HG02678 (cell line): ENCODE data around the gene RETREG1.

Source experiments
- ATAC-seq: cut with Tn5 transposase; IDR thresholded peaks from one replicate; pipeline ENCODE4 v1.9.1; 2021; ENCODE audit warnings: mild to moderate bottlenecking, moderate library complexity; ENCODE audit not compliant: unreplicated experiment

RETREG1 gene

DNA sequence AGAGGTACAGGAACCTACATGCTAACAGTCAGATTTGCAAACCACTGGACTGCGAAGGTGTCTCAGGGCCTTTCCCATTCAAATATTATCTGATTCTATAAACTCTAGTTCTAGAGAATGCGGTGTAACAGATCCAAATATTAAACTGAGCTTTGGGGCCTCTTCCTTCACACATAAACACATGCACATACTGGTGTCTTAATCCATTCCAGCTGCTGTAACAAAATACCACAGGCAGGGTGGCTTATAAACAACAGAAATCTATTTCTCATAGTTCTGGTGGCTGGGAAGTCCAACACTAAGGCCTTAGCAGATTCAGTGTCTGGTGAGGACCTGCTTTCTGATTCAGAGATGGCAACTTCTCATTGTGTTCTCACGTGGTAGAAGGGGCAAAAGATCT lies 30.2 kb downstream of the RETREG1 start:
- no peak for ATAC-seq

GRCh38 chr5:16585041-16585667 lies 31.6 kb downstream of the RETREG1 start:
- ATAC-seq, result peak; percentile 57

- ATAC-seq, result no peak
These were observed 34.7 kb downstream of the RETREG1 start for GRCh38 chr5:16582081-16582480.

DNA sequence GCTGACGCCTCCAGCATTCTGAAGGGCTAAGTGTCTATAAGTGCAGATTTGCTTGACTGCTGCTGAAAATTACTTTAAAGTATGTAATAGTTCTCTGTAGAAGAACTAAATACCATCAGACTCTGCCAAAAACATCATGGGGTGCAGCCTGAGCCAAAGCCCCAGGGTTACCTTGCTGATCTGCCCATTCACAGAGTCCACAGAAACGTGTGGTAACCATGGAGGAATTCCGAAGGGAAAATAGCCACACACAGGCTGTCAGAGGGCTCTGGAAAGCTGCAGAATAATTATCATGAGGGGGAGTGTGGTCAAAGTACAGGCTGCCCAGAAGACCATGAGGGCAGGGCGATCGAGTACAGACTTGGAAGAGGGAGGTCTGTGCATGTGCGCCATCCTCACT lies 36.4 kb downstream of the RETREG1 start:
- no peak for ATAC-seq

GRCh38 chr5:16579142-16579847 lies 37.5 kb downstream of the RETREG1 start:
- ATAC-seq, result no peak

- no peak for ATAC-seq
These were observed 38.3 kb downstream of the RETREG1 start for GRCh38 chr5:16578474-16578883.

GRCh38 chr5:16577677-16578076 lies 39.1 kb downstream of the RETREG1 start:
- no peak for ATAC-seq

DNA sequence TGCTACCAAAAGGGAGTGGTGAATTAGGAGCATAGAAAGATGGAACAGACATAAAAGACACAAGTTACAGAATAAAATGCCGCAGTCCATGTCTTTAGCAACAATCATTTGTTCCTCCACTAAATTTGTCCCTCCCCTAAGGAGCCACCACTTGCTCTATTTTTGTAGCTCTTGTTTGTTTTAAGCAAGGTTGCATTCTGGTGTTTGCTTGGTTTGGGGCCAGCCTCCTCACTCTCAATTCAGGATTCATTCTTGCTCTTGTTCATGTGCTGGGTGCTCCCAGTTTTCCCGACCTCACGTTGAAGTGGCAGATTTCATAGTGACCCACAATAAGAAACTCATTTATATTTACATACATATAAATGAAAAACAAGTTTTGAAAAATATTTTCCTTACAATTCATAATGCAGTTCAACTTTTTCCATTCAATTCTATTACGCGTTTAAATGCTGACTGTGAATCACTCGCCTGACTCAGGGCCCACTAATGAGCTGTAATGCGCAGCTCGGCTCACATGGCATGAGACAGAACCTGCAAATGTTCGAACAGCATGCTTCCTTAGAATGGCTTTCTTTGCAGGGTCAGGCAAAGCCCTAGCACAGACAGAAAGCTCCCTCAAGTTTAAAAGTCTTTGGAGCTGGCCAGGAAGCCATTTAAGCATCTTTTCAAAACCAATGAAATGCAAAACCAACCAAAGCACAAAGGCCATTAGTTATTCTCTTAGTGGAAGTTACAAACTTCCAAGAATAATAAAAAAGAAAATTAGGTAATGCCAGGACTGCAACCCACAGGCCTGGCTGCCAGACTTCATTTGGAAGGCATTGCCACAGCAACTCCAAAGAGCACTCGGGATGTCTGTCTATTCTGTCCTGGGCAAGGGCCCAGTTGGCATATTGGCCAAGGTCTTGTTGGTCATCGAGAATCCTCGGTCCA lies 41.7 kb downstream of the RETREG1 start:
- ATAC-seq, result no peak

DNA sequence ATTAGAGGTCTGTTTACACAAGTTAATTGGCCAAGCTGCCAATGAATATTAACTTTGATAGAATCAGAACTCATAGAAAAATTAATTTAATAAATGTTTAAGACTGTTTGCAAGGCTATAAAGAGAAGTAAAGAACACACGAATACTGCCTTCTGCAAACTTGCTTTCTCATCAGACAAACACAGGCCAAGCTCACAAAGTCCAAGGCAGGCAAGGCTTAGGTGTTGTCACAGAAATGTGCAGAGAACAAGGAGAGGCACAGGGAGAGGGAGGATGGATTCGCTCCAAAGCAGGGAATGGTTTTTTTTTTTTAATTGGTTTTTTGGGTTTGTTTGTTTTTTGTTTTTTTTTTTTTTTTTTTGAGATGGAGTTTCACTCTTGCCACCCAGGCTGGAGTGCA lies 43.4 kb downstream of the RETREG1 start:
- no peak for ATAC-seq

DNA sequence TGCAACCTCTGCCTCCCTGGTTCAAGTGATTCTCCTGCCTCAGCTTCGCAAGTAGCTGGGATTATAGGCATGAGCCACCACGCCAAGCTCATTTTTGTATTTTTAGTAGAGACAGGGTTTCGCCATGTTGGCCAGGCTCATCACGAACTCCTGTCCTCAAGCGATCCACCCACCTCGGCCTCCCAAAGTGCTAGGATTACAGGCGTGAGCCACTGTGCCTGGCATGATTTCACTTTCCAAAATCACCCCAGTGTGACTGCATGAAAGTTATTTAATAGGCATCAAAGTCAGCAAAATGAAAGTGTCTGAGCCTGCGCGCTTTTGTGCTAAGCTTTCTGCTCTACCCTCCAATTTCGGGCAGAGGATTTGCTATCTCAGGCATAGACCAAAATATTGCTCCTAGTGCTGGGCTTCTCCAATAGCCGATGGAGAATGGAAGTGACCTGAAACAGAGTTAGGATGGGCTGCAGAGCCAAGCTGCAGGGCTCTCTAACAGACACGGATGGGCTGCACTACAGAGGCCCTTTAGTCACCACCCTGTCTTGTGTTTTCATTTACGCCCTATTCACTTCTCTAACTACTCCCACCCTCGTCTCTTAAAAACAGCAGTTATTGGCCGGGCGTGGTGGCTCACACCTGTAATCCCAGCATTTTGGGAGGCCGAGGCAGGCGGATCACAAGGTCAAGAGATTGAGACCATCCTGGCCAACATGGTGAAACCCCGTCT lies 44.3 kb downstream of the RETREG1 start:
- ATAC-seq, result no peak

GRCh38 chr5:16571016-16571415 lies 45.8 kb downstream of the RETREG1 start:
- no peak for ATAC-seq

GRCh38 chr5:16570121-16570815 lies 46.5 kb downstream of the RETREG1 start:
- no peak for ATAC-seq

DNA sequence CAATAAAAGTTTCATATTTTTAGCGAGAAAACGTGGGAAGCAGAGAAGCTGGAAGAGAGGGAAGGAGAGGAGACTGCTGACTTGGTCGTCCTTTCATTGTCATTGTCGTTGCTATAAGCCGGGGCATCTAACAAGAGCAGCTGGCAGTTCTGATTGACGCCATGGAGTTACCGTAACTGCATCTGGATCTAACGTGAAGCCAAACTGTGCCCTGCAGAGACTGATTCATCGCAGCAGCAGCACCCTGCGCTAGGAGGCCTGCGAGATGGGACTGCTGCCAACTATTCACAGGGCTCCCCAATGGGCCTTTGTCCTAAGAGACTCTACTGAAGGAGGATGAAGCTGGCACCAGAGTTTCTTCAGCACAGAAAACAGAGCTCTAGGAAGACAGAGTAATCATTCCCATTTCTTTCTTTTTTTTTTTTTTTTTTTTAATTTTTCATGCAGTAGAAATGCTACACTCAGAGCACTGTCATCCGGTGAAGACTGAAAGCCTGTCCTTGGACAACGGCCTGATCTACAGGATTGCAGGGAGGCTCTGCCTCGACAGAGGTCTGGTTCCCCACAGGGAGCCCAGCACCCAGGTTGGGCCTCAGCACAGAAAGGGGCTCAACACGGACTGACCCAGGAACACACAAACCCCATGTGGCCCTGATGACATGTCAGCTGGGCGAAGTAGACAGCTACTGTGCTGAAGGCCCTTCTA lies 47.8 kb downstream of the RETREG1 start:
- no peak for ATAC-seq

DNA sequence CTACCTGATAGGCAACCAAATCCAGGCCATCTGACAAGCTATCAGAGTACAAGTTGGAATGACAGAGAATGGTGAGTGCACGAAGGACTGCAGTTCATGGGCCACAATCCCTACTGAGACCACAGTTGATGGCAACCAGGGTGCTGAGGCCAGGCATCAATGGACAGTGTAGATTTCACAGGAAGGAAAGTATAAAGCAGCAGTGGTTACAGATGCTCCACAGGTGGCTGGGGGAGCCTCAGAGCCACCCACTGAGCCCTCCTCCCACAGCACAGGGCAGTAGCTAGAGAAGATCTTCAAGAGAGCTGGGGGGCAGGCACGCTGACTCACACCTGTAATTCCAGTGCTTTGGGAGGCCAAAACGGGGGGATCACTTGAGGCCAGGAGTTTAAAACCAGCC lies 49.4 kb downstream of the RETREG1 start:
- ATAC-seq, result no peak

- no peak for ATAC-seq
These were observed 51.7 kb downstream of the RETREG1 start for GRCh38 chr5:16565118-16565517.

GRCh38 chr5:16564248-16564867 lies 52.4 kb downstream of the RETREG1 start:
- ATAC-seq, result no peak

DNA sequence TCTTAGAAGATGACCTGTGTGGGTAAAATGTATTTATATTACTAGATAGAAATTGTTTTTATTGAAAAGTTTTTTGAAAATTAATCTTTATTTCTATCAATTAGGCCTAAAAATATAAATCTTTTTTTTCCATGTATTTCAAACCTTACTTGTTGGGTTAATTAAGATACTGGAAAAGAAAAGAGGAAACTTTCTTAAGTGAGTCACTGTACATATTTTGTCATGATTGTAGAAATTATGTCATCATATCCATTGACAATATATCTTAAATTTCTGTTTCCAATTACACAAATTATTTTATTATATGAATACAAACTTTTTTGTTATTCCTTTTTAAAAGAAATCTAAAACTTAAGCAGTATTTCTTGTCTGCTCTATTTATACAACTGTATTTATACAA lies 53.1 kb downstream of the RETREG1 start:
- ATAC-seq, result no peak

- ATAC-seq, result no peak
These were observed 55.1 kb downstream of the RETREG1 start for GRCh38 chr5:16561660-16562059.

DNA sequence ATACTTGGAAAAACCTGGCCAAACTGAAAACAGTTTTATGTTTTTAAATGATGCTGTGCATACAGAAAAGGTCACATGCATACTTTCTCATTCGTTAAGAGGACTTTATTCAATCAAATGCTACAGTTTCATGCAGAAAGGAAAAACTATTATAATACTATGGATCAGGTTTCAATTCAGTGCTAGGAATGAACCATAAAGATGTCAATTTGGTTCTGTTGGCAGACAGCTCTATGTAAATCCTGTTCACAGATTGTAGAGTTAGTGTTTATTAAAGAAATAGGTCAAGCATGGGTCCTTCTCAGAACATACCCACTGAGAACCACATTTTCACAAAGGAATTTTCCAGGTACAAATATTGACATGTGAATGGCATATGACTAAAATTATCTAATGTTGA lies 57.1 kb downstream of the RETREG1 start:
- no peak for ATAC-seq
